ENCODE results near the gene CACNA2D3. TPM values are rescaled to one million over a fixed set of nuclear protein-coding genes. Genes with fewer than 3 reads are reported as not detected.

CACNA2D3 gene
- total and polyA plus RNA-seq, 7 donors, result 2.7 to 13.5 (median 9.0) TPM

- DNase-seq, result no peak
- intact Hi-C loops (cut with DNase I), result no loop called here
- H3K4me1 ChIP-seq, result no peaks in the 10 kb centered on the region
- no peak overlapping the region for H3K4me3 ChIP-seq
- no peaks in the 10 kb centered on the region for H3K27me3 ChIP-seq (ENCODE audit: insufficient read depth in 3 of 3, low read length in 2 of 3)
- no peak for ATAC-seq
- H3K27ac ChIP-seq, result no peak overlapping the region
- H3K36me3 ChIP-seq (ENCODE audit: insufficient read depth in 1 of 2, low read depth in 1 of 2), result no peaks in the 10 kb centered on the region
- no peak for TF ChIP-seq CTCF (IDR thresholded peaks at IDR 0.05)
- WGBS, 3 donors, result 92 to 96% (median 96%) methylated on average over 1 of the region's 1 CpG
- no peaks in the 10 kb centered on the region for H3K9me3 ChIP-seq
These were observed 837.7 kb downstream of the CACNA2D3 start for GRCh38 chr3:54960082-54960481.

- DNase-seq, result no peak
- no peak for TF ChIP-seq CTCF (IDR thresholded peaks at IDR 0.05)
- H3K4me3 ChIP-seq, result no peak overlapping the region
- no peaks in the 10 kb centered on the region for H3K27me3 ChIP-seq (ENCODE audit: insufficient read depth in 3 of 3, low read length in 2 of 3)
- no peaks in the 10 kb centered on the region for H3K9me3 ChIP-seq
- intact Hi-C loops (cut with DNase I), result no loop called here
- H3K27ac ChIP-seq, result no peak overlapping the region
- no peaks in the 10 kb centered on the region for H3K4me1 ChIP-seq
- ATAC-seq, result no peak
- 58 to 63% (median 59%) methylated on average over 4 of the region's 4 CpGs for WGBS, 3 donors
- H3K36me3 ChIP-seq (ENCODE audit: insufficient read depth in 1 of 2, low read depth in 1 of 2), result no peaks in the 10 kb centered on the region
These were observed 838.3 kb downstream of the CACNA2D3 start for GRCh38 chr3:54960701-54961100.

GRCh38 chr3:54962200-54962599 is 839.8 kb downstream of the CACNA2D3 start:
- DNase-seq (no peak), ATAC-seq (no peak)
- no peaks in the 10 kb centered on the region for H3K9me3 ChIP-seq
- no peaks in the 10 kb centered on the region for H3K4me1 ChIP-seq
- no peak overlapping the region for H3K27ac ChIP-seq
- WGBS, 3 donors, result 70 to 78% (median 76%) methylated on average over 2 of the region's 2 CpGs
- intact Hi-C loops (cut with DNase I), result no loop called here
- no peaks in the 10 kb centered on the region for H3K36me3 ChIP-seq (ENCODE audit: insufficient read depth in 1 of 2, low read depth in 1 of 2)
- TF ChIP-seq CTCF (IDR thresholded peaks at IDR 0.05), result no peak
- H3K4me3 ChIP-seq, result no peak overlapping the region
- H3K27me3 ChIP-seq (ENCODE audit: insufficient read depth in 3 of 3, low read length in 2 of 3), result no peaks in the 10 kb centered on the region

GRCh38 chr3:54963641-54964040 is 841.3 kb downstream of the CACNA2D3 start:
- no peak for DNase-seq
- H3K27me3 ChIP-seq (ENCODE audit: insufficient read depth in 3 of 3, low read length in 2 of 3), result no peaks in the 10 kb centered on the region
- 79 to 81% (median 81%) methylated on average over 4 of the region's 4 CpGs for WGBS, 3 donors
- no peaks in the 10 kb centered on the region for H3K4me1 ChIP-seq
- H3K4me3 ChIP-seq, result no peak overlapping the region
- TF ChIP-seq CTCF (IDR thresholded peaks at IDR 0.05), result no peak
- no peak for ATAC-seq
- intact Hi-C loops (cut with DNase I), result no loop called here
- H3K27ac ChIP-seq, result no peak overlapping the region
- H3K36me3 ChIP-seq (ENCODE audit: insufficient read depth in 1 of 2, low read depth in 1 of 2), result no peaks in the 10 kb centered on the region
- no peaks in the 10 kb centered on the region for H3K9me3 ChIP-seq

- Histone ChIP-seq H3K9me3 (no peaks in the 10 kb centered on the region), H3K4me1 (no peaks in the 10 kb centered on the region), H3K27me3 (ENCODE audit: insufficient read depth in 3 of 3, low read length in 2 of 3) (no peaks in the 10 kb centered on the region), H3K27ac (no peak overlapping the region), H3K4me3 (no peak overlapping the region), H3K36me3 (ENCODE audit: insufficient read depth in 1 of 2, low read depth in 1 of 2) (no peaks in the 10 kb centered on the region)
- WGBS, 3 donors, result 87 to 88% (median 87%) methylated on average over 3 of the region's 3 CpGs
- ATAC-seq, result no peak
- no peak for DNase-seq
- TF ChIP-seq CTCF (IDR thresholded peaks at IDR 0.05), result no peak
- intact Hi-C loops (cut with DNase I), result no loop called here
These were observed 841.7 kb downstream of the CACNA2D3 start for GRCh38 chr3:54964081-54964480.

Data from psoas muscle (tissue), 8 donors.